Panc1 (cell line): ENCODE results near the gene UPK1A.
A peak's percentile ranks its signal among the peaks of the same experiment; 100 is the strongest.

Experiments
- CTCF ChIP-seq: fragments of 450-650 bp; IDR thresholded peaks from 2 replicates; pipeline ENCODE4 v1.5.1; 2017; ENCODE audit warnings: mild to moderate bottlenecking
- POLR2AphosphoS5 ChIP-seq: IDR thresholded peaks from 2 replicates; pipeline ENCODE4 v1.6.1; 2012; ENCODE audit warnings: mild to moderate bottlenecking, low read depth, low read length, moderate library complexity
- REST ChIP-seq, 2 experiments: IDR thresholded peaks; 2 replicates each; pipeline ENCODE4 v1.6.1; 2011 to 2012; ENCODE audit warnings: low read depth in 2 of 2, control low read depth in 1 of 2, low read length in 1 of 2, mild to moderate bottlenecking in 1 of 2, moderate library complexity in 1 of 2; ENCODE audit not compliant: insufficient read depth in 1 of 2
- SIN3A ChIP-seq: IDR thresholded peaks from 2 replicates; pipeline ENCODE4 v1.6.1; 2012; ENCODE audit warnings: low read depth, mild to moderate bottlenecking, low read length, moderate library complexity, borderline replicate concordance; ENCODE audit not compliant: insufficient read depth
- TCF7L2 ChIP-seq: IDR thresholded peaks from 2 replicates; pipeline ENCODE4 v1.6.1; 2011; ENCODE audit warnings: mild to moderate bottlenecking, low read depth, low read length, inconsistent platforms

DNA sequence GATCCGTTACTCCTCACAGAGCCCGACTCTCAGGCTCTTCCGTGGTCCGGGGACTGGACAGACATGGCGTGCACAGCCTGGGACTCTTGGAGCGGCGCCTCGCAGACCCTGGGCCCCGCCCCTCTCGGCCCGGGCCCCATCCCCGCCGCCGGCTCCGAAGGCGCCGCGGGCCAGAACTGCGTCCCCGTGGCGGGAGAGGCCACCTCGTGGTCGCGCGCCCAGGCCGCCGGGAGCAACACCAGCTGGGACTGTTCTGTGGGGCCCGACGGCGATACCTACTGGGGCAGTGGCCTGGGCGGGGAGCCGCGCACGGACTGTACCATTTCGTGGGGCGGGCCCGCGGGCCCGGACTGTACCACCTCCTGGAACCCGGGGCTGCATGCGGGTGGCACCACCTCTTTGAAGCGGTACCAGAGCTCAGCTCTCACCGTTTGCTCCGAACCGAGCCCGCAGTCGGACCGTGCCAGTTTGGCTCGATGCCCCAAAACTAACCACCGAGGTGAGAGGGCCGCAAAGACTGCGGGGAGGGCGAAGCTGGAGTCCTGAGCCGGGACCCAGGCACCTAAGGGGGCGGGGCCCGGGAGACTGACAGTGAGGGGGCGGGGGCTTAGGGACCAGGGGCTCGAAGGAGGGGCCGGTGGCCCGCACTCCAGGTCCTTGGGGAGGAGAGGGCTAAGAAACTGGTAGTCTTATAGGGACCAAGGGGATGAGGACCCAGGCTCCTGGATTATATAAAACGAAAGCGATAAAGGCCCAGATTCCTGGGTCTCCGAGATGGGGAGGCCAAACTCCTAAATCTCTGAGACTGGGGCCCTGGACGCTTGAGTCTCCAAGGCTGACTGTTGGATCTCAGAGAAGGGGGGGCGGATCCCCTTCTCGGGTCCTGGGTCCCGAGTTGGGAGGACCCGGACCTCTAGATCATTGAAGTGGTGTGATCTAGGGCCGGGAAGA lies 22.8 kb upstream of the UPK1A start:
- TF ChIP-seq CTCF (no peak), TCF7L2 (peak; percentile 85), POLR2AphosphoS5 (peak; percentile 86), REST (IDR thresholded peaks at IDR 0.05; ENCODE audit: insufficient read depth in 1 of 2, low read depth in 2 of 2, low read length in 1 of 2) (peak in 1 of 2 experiments; percentile 56; a peak in 1 of 4 replicates), SIN3A (peak; percentile 87; the same call in 1 of the 2 replicates)
